Effector memory CD8-positive, alpha-beta T cell (primary cell): ENCODE results near the gene FAM151B.
"Not testable (repeated sequence)": the region's sequence is repeated elsewhere in the genome, so short reads cannot be mapped to it uniquely, and the experiment has no call there.

ENCODE experiments used
- ATAC-seq: fragments of 150-1000 bp; cut with Tn5 transposase; replicated peaks from 2 replicates; pipeline ENCODE4 v1.10.0; 2021; ENCODE audit warnings: mild to moderate bottlenecking, moderate library complexity
- DNase-seq, 3 experiments: peaks; one replicate each; pipeline ENCODE4 v3.0.0; 2021
- H3K27ac Mint-ChIP-seq, 2 donors: one replicate each; pipeline ENCODE4 v1.8.0; 2022; ENCODE audit warnings: mild to moderate bottlenecking in 2 of 2, mixed read lengths in 2 of 2, moderate library complexity in 2 of 2
- H3K27me3 Mint-ChIP-seq, 2 donors: one replicate each; pipeline ENCODE4 v1.8.0; 2022; ENCODE audit warnings: mixed read lengths in 2 of 2
- H3K36me3 Mint-ChIP-seq: one replicate; pipeline ENCODE4 v1.8.0; 2022; ENCODE audit warnings: mild to moderate bottlenecking, moderate library complexity, mixed read lengths; ENCODE audit not compliant: insufficient read depth
- H3K4me1 Mint-ChIP-seq, 2 donors: one replicate each; pipeline ENCODE4 v1.8.0; 2022; ENCODE audit warnings: low read depth in 2 of 2, mixed read lengths in 2 of 2
- H3K4me3 Mint-ChIP-seq, 2 donors: one replicate each; pipeline ENCODE4 v1.8.0; 2022; ENCODE audit warnings: mild to moderate bottlenecking in 2 of 2, mixed read lengths in 2 of 2, moderate library complexity in 2 of 2
- H3K9me3 Mint-ChIP-seq, 2 donors: one replicate each; pipeline ENCODE4 v1.8.0; 2022; ENCODE audit warnings: mixed read lengths in 2 of 2

Gene FAM151B

DNA sequence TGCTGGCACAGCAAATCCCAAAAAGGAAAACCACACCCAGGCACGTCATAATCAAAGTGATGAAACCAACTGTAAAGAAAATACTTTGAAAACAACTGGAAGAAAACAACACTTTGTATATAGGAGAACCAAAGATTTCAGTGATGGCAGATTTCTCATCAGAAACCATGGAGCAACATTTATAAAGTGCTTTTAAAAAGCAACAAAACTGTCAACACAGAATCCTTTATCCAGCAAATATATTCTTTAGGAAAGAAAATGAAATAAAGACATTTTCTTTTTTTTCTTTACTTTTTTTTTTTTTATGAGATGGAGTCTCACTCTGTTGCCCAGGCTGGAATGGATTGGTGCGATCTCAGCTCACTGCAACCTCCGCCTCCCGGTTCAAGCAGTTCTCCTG, 5.3 kb upstream of the FAM151B start:
- Mint-ChIP-seq H3K4me3 (no peak overlapping the region), H3K4me1 (peaks cover 0 to 1% of the 10 kb centered on the region in 2 donors), H3K9me3 (peaks cover 5 to 8% of the 10 kb centered on the region in 2 donors), H3K27me3 (peaks cover 17 to 23% of the 10 kb centered on the region in 2 donors), H3K27ac (no peak overlapping the region), H3K36me3 (no peaks in the 10 kb centered on the region)
- no peak for DNase-seq
- no peak for ATAC-seq

DNA sequence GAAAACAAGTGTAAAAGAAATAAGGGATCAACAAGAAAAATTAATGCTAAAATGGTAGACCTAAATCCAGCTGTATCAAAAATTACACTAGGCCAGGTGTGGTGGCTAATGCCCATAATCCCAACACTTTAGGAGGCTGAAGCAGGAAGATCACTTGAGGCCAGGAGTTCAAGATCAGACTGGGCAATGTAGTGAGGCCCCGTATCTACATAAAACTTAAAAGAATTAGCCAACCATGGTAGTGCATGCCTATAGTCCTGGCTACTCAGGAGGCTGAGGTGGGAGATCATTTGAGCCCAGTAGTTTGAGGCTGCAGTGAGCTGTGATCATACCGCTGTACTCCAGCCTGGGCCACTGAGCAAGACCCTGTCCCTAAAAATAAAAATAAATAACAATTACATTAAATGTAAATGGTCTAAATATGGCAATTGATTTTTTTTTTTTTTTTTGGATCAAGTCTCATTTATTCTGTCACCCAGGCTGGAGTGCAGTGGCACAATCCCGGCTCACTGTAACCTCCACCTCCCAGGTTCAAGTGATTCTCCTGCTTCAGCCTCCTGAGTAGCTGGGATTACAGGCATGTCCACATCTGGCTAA, 4.2 kb upstream of the FAM151B start:
- H3K27ac Mint-ChIP-seq, result no peak overlapping the region
- H3K4me3 Mint-ChIP-seq, result no peak overlapping the region
- peaks cover 5 to 8% of the 10 kb centered on the region in 2 donors for H3K9me3 Mint-ChIP-seq
- ATAC-seq, result no peak
- DNase-seq, result no peak
- H3K36me3 Mint-ChIP-seq, result peaks cover 2% of the 10 kb centered on the region
- H3K4me1 Mint-ChIP-seq, result peaks cover 4 to 6% of the 10 kb centered on the region in 2 donors
- H3K27me3 Mint-ChIP-seq, result peaks cover 24 to 31% of the 10 kb centered on the region in 2 donors

DNA sequence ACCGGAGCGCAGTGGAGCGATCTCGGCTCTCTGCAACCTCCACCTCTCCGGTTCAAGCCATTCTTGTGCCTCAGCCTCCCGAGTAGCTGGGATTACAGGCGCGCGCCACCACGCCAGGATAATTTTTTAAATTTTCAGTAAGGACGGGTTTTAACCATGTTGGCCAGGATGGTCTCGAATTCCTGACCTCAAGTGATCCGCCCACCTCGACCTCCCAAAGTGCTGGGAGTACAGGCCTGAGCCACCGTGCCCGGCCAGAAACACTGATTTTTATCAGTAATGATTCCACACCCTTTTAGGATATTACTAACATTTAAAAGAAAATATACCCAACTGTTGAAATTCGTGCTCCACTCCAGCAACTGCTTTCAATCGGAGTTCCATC, 464 bp upstream of the FAM151B start:
- Mint-ChIP-seq H3K9me3 (peaks cover 3 to 8% of the 10 kb centered on the region in 2 donors), H3K4me3 (peak overlapping the region; percentile 53 to 64), H3K27me3 (peaks cover 49 to 63% of the 10 kb centered on the region in 2 donors), H3K36me3 (peaks cover 2% of the 10 kb centered on the region), H3K27ac (no peak overlapping the region), H3K4me1 (peaks cover 4 to 6% of the 10 kb centered on the region in 2 donors)
- ATAC-seq (no peak), DNase-seq (no peak)

DNA sequence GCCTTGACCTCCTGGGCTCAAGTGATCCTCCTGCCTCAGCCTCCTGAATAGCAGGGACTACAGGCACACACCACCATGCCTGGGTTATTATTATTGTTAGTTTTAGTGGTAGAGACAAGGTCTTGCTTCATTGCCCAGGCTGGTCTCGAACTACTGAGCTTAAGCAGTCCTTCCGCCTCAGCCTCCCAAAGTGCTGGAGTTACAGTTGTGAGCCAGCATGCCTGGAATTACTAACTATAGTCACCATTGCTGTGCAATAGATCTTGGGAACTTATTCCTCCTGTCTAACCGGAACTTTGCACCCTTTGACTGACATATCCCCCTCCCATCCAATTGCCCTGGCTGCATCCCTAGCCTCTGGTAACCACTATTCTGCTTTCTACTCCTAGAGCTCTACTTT, 3.4 kb downstream of the FAM151B start:
- Mint-ChIP-seq H3K36me3 (peaks cover 2% of the 10 kb centered on the region), H3K27me3 (peaks cover 49 to 81% of the 10 kb centered on the region in 2 donors), H3K4me1 (peaks cover 4 to 6% of the 10 kb centered on the region in 2 donors), H3K9me3 (no peaks in the 10 kb centered on the region), H3K27ac (no peak overlapping the region), H3K4me3 (no peak overlapping the region)
- DNase-seq (no peak), ATAC-seq (no peak)

DNA sequence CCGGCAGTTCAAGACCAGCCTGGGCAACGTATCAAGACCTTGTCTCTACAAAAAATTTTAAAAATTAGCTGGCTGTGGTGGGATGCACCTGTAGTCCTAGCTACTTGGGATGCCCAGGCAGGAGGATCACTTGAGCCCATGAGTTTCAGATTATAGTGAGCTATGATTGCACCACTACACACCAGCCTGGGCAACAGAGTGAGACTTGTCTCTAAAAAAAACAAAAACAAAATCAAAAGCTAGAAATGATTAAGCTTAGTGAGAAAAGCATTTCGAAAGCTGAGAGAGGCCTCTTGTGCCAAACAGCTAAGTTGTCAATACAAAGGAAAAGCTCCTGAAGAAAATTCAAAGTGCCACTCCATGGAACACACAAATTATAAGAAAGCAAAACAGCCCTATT, 4.8 kb downstream of the FAM151B start:
- peaks cover under 1% of the 10 kb centered on the region for H3K36me3 Mint-ChIP-seq

DNA sequence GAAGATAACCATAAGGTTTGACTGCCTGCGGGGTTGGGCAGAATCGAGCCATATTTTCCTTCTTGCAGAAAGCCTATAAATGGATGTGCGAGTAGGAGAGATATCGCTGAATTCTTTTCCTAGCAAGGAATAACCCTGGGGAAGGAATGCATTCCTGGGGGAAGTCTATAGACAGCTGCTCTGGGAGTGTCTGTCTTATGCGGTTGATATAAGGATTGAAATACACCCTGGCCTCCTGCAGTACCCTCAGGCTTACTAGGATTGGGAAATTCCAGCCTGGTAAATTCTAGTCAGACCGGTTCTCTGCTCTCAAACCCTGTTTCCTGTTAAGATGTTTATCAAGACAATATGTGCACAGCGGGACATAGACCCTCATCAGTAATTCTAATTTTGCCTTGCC, 5.5 kb downstream of the FAM151B start:
- not testable (repeated sequence) for ATAC-seq, H3K27ac Mint-ChIP-seq, H3K9me3 Mint-ChIP-seq, H3K4me3 Mint-ChIP-seq, H3K36me3 Mint-ChIP-seq, DNase-seq, H3K4me1 Mint-ChIP-seq
- peaks cover 41 to 71% of the 10 kb centered on the region in 2 donors for H3K27me3 Mint-ChIP-seq

More for the DNA sequence above, 4.8 kb downstream of the FAM151B start:
- no peak for DNase-seq
- peaks cover 3 to 6% of the 10 kb centered on the region in 2 donors for H3K4me1 Mint-ChIP-seq
- H3K27ac Mint-ChIP-seq, result no peak overlapping the region
- H3K27me3 Mint-ChIP-seq, result peaks cover 43 to 75% of the 10 kb centered on the region in 2 donors
- H3K4me3 Mint-ChIP-seq, result no peak overlapping the region
- no peaks in the 10 kb centered on the region for H3K9me3 Mint-ChIP-seq
- ATAC-seq, result no peak

DNA sequence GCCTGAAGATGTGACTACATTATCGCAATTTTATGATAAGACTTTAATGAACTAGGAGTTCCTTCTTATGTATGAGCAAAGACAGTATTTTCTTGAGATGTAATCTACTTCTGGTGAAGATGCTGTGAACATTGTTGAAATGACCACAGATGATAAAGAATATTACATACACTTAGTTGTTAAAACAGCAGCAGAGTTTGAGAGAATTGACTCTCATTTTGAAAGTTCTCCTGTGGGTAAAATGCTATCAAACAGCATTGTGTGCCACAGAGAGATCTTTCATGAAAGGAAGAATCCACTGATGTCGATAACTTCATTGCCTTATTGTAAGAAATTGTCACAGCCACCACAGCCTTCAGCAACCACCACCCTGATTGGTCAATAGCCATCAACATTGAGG, 8.0 kb downstream of the FAM151B start:
- no peak for DNase-seq
- no peak for ATAC-seq
- H3K36me3 Mint-ChIP-seq, result no peaks in the 10 kb centered on the region
- no peaks in the 10 kb centered on the region for H3K9me3 Mint-ChIP-seq
- no peaks in the 10 kb centered on the region for H3K4me1 Mint-ChIP-seq
- H3K27me3 Mint-ChIP-seq, result peaks cover 28 to 52% of the 10 kb centered on the region in 2 donors
- H3K4me3 Mint-ChIP-seq, result no peak overlapping the region
- no peak overlapping the region for H3K27ac Mint-ChIP-seq

DNA sequence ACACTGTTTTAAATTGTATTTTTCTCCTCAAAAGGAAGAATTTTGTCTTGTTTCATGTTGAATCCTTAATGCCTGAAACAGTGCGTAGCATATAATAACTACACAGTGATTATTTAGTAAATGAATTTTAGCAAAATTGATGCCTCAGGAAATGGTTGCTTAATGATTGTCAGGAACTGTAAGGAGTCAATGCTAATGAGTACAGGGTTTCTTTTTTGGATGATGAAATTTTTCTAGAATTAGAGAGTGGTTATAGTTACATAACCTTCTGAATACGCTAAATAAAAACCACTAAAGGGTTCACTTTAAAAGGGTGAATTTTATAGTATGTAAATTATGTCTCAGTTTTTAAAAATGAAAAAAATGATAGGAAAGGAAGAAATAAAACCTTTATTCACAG, 14.9 kb downstream of the FAM151B start:
- no peak for DNase-seq
- H3K9me3 Mint-ChIP-seq, result no peaks in the 10 kb centered on the region
- no peak overlapping the region for H3K27ac Mint-ChIP-seq
- H3K36me3 Mint-ChIP-seq, result peaks cover 4% of the 10 kb centered on the region
- H3K27me3 Mint-ChIP-seq, result peaks cover 7 to 10% of the 10 kb centered on the region in 2 donors
- no peak for ATAC-seq
- H3K4me3 Mint-ChIP-seq, result no peak overlapping the region
- H3K4me1 Mint-ChIP-seq, result no peaks in the 10 kb centered on the region

DNA sequence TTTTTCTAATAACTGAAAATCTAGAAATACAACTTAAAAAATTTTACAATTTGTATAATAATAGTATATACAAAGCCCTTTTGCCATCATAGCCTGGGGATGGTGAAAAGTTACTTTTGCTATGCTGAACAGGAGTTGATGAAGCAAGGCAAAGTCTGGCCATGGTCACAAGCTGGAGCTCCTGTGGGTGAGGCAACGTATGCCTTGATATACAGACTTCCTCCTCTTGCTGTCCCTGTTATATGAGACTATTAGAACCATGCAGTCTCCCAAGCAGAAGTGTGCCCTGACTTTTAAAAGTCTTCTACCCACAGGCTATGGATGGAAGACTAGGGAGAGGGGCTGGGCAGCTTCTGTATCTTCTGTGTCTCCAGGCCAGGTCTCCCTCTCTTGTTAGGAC, 15.7 kb downstream of the FAM151B start:
- H3K4me1 Mint-ChIP-seq, result no peaks in the 10 kb centered on the region
- peaks cover 4 to 6% of the 10 kb centered on the region in 2 donors for H3K27me3 Mint-ChIP-seq
- DNase-seq (no peak), ATAC-seq (no peak)
- H3K27ac Mint-ChIP-seq, result no peak overlapping the region
- H3K9me3 Mint-ChIP-seq, result no peaks in the 10 kb centered on the region
- H3K36me3 Mint-ChIP-seq, result peaks cover 4% of the 10 kb centered on the region
- no peak overlapping the region for H3K4me3 Mint-ChIP-seq

DNA sequence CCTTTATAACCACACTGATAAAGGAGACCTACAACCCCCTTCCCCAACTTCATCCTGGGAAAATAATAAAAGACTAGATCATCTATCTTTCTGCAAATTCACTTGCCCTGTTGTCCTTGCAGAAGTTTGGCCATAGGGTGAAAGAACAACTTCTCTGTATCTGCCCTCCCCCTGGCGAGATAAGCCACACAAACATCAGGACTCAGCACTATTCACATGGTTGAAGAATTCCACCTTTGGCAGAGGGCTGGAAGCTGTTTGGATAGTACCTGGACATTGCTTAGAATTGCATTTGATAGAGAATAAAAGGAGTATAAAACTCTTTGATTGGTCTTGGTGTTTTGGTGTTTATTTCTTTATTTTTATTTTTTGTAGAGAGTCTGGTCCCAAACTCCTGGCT, 16.9 kb downstream of the FAM151B start:
- Mint-ChIP-seq H3K9me3 (no peaks in the 10 kb centered on the region), H3K36me3 (peaks cover 4% of the 10 kb centered on the region), H3K27me3 (no peaks in the 10 kb centered on the region), H3K4me1 (no peaks in the 10 kb centered on the region), H3K27ac (no peak overlapping the region), H3K4me3 (no peak overlapping the region)
- DNase-seq (no peak), ATAC-seq (no peak)

DNA sequence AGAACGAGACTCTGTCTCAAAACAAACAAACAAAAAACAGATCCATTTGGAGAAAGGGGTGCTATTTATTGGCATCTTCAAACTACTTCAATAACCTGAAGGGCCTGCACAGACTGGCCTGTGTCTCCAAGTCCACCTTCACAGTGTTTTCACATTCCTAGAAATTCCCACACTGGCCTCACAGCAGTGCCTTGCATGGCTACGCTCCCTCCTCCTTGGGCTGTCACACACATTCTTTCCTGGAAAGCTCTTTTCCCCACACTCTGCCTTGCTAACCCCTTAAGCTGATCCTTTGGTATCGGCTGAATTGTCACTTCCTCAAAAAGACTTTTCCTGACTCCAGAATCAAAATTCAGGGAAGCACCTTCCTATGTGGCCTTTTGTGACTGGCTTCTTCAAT, 19.8 kb downstream of the FAM151B start:
- H3K36me3 Mint-ChIP-seq, result peaks cover 4% of the 10 kb centered on the region
- H3K27me3 Mint-ChIP-seq, result peaks cover 0 to under 1% of the 10 kb centered on the region in 2 donors
- H3K27ac Mint-ChIP-seq, result no peak overlapping the region
- no peak for DNase-seq
- no peak overlapping the region for H3K4me3 Mint-ChIP-seq
- no peaks in the 10 kb centered on the region for H3K4me1 Mint-ChIP-seq
- no peak for ATAC-seq
- no peaks in the 10 kb centered on the region for H3K9me3 Mint-ChIP-seq

DNA sequence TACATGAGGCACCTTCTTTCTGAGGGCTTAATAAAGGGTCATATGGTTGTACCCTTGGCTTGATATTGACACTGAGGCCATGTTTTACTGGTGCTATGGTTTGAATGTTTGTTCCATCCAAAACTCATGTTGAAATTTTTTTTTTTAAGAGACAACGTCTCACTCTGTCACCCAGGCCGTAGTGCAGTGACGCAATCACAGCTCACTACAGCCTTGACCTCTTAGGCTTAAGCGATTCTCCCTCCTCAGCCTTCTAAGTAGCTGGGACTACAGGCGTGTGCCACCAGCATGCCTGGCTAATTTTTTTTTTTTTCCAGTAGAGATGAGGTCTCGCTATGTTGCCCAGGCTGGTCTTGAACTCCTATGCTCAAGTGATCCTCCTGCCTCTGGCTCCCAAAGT, 20.9 kb downstream of the FAM151B start:
- DNase-seq, result no peak
- peaks cover 0 to 9% of the 10 kb centered on the region in 2 donors for H3K27me3 Mint-ChIP-seq

DNA sequence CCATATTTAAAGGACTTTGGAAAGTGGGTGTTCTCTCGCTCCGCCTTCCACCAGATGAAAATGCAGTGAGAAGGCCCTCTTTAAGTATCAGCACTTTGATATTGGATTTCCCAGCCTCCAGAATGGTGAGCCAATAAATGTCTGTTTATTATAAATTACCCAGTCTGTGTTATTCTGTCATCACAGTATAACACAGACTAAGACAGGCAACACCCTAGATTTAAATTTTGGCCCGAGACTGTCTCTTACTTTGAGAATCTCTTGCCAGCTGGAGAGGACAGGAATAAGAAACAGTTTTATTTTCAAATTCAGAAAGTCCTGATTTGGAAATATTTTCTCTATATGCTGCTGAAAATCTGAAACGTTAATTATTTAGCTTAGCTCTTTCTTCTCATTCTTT, 21.5 kb downstream of the FAM151B start:
- Mint-ChIP-seq H3K27ac (no peak overlapping the region), H3K36me3 (peaks cover 4% of the 10 kb centered on the region), H3K4me3 (no peak overlapping the region), H3K4me1 (no peaks in the 10 kb centered on the region), H3K27me3 (peaks cover 0 to 9% of the 10 kb centered on the region in 2 donors), H3K9me3 (no peaks in the 10 kb centered on the region)
- DNase-seq (no peak), ATAC-seq (no peak)

More for the DNA sequence above, 20.9 kb downstream of the FAM151B start:
- H3K9me3 Mint-ChIP-seq, result no peaks in the 10 kb centered on the region
- peaks cover 4% of the 10 kb centered on the region for H3K36me3 Mint-ChIP-seq
- H3K27ac Mint-ChIP-seq, result no peak overlapping the region
- H3K4me3 Mint-ChIP-seq, result no peak overlapping the region
- no peaks in the 10 kb centered on the region for H3K4me1 Mint-ChIP-seq
- no peak for ATAC-seq

DNA sequence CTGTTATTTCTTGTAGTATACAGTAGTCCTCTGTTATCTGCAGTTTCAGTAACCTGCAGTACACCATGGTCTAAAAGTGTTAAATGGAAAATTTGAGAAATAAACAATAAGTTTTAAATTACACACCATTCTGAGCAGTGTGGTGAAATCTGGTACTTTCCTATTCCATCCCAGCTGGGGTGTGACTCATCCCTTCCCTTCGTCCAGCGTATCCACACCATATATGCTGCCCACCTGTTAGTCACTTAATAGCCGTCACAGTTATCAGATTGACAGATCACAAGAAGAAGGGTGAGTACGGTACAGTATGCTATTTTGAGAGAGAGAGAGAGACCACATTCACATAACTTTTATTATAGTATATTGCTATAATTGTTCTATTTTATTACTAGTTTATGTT, 28.9 kb downstream of the FAM151B start:
- DNase-seq (no peak), ATAC-seq (no peak)
- Mint-ChIP-seq H3K27me3 (peaks cover 0 to 9% of the 10 kb centered on the region in 2 donors), H3K4me3 (no peak overlapping the region), H3K27ac (no peak overlapping the region), H3K9me3 (no peaks in the 10 kb centered on the region), H3K36me3 (no peaks in the 10 kb centered on the region), H3K4me1 (no peaks in the 10 kb centered on the region)
